ENCODE measurements around the gene GAMT.
"Not testable (repeated sequence)": the region's sequence is repeated elsewhere in the genome, so short reads cannot be mapped to it uniquely, and the experiment has no call there.

The GAMT gene

GRCh38 chr19:1433119-1434039 lies 32.0 kb upstream of the GAMT start:
- no peak for DNase-seq (ENCODE audit: low spot score)

GRCh38 chr19:1432507-1432887 lies 31.2 kb upstream of the GAMT start:
- no peak for DNase-seq (ENCODE audit: low spot score)

GRCh38 chr19:1431759-1432506 lies 30.6 kb upstream of the GAMT start:
- DNase-seq (ENCODE audit: low spot score) = no peak

GRCh38 chr19:1430246-1430645 lies 28.9 kb upstream of the GAMT start:
- DNase-seq (ENCODE audit: low spot score) = no peak

- no peak for DNase-seq (ENCODE audit: low spot score)
Measured at GRCh38 chr19:1429750-1430149, 28.4 kb upstream of the GAMT start.

- DNase-seq (ENCODE audit: low spot score) = no peak
Measured at GRCh38 chr19:1428738-1429391, 27.5 kb upstream of the GAMT start.

GRCh38 chr19:1427221-1427920 lies 26.0 kb upstream of the GAMT start:
- DNase-seq (ENCODE audit: low spot score) = no peak

GRCh38 chr19:1426736-1427135 lies 25.4 kb upstream of the GAMT start:
- no peak for DNase-seq (ENCODE audit: low spot score)

- DNase-seq (ENCODE audit: low spot score) = no peak
Measured at GRCh38 chr19:1425902-1426301, 24.6 kb upstream of the GAMT start.

- no peak for DNase-seq (ENCODE audit: low spot score)
Measured at GRCh38 chr19:1425102-1425837, 23.9 kb upstream of the GAMT start.

GRCh38 chr19:1424192-1424955 lies 23.0 kb upstream of the GAMT start:
- no peak for DNase-seq (ENCODE audit: low spot score)

- DNase-seq (ENCODE audit: low spot score) = no peak
Measured at GRCh38 chr19:1423436-1424191, 22.3 kb upstream of the GAMT start.

- DNase-seq (ENCODE audit: low spot score) = no peak
Measured at GRCh38 chr19:1422943-1423342, 21.6 kb upstream of the GAMT start.

- DNase-seq (ENCODE audit: low spot score) = no peak
Measured at GRCh38 chr19:1422360-1422759, 21.0 kb upstream of the GAMT start.

GRCh38 chr19:1421958-1422305 lies 20.6 kb upstream of the GAMT start:
- no peak for DNase-seq (ENCODE audit: low spot score)

GRCh38 chr19:1421218-1421957 lies 20.0 kb upstream of the GAMT start:
- no peak for DNase-seq (ENCODE audit: low spot score)

GRCh38 chr19:1420590-1420989 lies 19.2 kb upstream of the GAMT start:
- DNase-seq (ENCODE audit: low spot score) = no peak

- not testable (repeated sequence) for DNase-seq (ENCODE audit: low spot score)
Measured at GRCh38 chr19:1420085-1420484, 18.7 kb upstream of the GAMT start.

All from AG20443 (cell line).